Measurements from ENCODE around the gene KRTAP5-1. TPM values are rescaled to one million over a fixed set of nuclear protein-coding genes. Genes with fewer than 3 reads are reported as not detected.

KRTAP5-1 gene
- total RNA-seq, 1 donor from 2014 or later: not detected

DNA sequence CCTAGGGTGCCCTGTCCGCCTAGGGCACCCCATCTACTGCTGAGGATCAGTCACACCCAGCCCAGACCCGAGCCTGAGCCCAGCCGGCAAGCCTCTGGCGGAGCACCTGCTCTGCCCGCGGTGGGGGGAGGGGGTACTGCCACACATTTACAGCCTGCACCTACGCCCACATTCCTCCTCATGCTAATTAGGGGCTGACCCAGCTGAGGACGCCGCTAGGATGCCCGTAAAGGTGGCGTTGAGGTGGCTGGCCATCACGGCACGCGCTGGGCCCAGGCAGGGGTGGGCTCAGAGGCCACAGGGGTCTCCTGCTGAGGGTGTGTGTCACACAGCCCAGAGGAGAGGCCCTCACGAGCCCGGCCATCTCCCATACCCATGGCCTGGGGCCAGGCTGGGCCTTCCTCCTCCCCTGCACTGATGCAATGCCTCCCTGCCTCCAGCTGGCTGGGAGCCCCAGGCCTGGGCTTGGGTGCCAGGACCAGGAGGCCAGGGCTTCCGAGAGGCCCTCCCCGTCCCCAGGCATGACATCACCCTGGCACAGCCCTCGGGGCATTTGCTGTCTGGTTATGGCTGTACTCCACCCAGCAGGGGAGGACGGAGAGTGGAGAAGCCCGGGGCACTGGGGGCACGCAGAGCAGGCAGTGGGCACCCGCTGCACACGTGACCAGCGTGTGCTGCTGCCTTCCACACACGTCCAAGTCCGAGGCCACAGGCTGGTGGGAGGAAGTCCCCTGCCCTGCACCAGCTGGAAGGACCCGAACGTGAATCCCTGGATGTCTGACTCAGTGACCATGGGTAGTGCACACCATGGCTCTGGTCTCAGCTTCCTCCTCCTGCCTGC is 25.8 kb downstream of the KRTAP5-1 start:
- peaks cover 30% of the 10 kb centered on the region for H3K4me1 Mint-ChIP-seq (ENCODE audit: low read depth)
- H3K4me3 Mint-ChIP-seq (ENCODE audit: unreplicated experiment): peak overlapping the region; percentile 46
- peak overlapping the region; percentile 98 for H3K27ac Mint-ChIP-seq (ENCODE audit: unreplicated experiment)
- TF ChIP-seq, protein P1, sequence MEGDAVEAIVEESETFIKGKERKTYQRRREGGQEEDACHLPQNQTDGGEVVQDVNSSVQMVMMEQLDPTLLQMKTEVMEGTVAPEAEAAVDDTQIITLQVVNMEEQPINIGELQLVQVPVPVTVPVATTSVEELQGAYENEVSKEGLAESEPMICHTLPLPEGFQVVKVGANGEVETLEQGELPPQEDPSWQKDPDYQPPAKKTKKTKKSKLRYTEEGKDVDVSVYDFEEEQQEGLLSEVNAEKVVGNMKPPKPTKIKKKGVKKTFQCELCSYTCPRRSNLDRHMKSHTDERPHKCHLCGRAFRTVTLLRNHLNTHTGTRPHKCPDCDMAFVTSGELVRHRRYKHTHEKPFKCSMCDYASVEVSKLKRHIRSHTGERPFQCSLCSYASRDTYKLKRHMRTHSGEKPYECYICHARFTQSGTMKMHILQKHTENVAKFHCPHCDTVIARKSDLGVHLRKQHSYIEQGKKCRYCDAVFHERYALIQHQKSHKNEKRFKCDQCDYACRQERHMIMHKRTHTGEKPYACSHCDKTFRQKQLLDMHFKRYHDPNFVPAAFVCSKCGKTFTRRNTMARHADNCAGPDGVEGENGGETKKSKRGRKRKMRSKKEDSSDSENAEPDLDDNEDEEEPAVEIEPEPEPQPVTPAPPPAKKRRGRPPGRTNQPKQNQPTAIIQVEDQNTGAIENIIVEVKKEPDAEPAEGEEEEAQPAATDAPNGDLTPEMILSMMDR (IDR thresholded peaks at IDR 0.05): peak; percentile 7
- peaks cover 3% of the 10 kb centered on the region for H3K36me3 Mint-ChIP-seq (ENCODE audit: low read depth)
- H3K9me3 Mint-ChIP-seq (ENCODE audit: low read depth): no peaks in the 10 kb centered on the region
- DNase-seq (ENCODE audit: low spot score): no peak
- H3K27me3 Mint-ChIP-seq (ENCODE audit: low read depth): no peaks in the 10 kb centered on the region

DNA sequence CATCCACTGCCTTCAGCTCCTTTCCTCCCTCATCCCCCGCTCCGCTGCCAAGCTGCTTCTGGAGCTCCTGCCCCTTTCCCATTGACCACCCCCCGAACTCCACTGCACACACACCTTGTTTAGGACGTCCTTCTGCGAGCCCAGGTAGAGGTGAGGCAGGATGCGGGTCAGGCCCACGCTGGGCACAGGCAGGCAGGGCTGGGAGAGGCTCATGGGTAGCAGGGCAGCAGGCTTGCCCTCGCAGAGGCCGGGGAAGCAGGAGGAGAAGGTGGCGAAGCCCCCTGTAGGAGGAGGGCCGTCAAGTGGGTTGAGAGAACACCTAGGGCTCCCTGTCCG is 26.3 kb downstream of the KRTAP5-1 start:
- H3K4me3 Mint-ChIP-seq (ENCODE audit: unreplicated experiment): peak overlapping the region; percentile 46
- peaks cover 36% of the 10 kb centered on the region for H3K4me1 Mint-ChIP-seq (ENCODE audit: low read depth)
- H3K27ac Mint-ChIP-seq (ENCODE audit: unreplicated experiment): peak overlapping the region; percentile 98
- no peaks in the 10 kb centered on the region for H3K9me3 Mint-ChIP-seq (ENCODE audit: low read depth)
- no peak for DNase-seq (ENCODE audit: low spot score)
- H3K36me3 Mint-ChIP-seq (ENCODE audit: low read depth): peaks cover 3% of the 10 kb centered on the region
- no peaks in the 10 kb centered on the region for H3K27me3 Mint-ChIP-seq (ENCODE audit: low read depth)
- TF ChIP-seq, protein P1 (IDR thresholded peaks at IDR 0.05): no peak

DNA sequence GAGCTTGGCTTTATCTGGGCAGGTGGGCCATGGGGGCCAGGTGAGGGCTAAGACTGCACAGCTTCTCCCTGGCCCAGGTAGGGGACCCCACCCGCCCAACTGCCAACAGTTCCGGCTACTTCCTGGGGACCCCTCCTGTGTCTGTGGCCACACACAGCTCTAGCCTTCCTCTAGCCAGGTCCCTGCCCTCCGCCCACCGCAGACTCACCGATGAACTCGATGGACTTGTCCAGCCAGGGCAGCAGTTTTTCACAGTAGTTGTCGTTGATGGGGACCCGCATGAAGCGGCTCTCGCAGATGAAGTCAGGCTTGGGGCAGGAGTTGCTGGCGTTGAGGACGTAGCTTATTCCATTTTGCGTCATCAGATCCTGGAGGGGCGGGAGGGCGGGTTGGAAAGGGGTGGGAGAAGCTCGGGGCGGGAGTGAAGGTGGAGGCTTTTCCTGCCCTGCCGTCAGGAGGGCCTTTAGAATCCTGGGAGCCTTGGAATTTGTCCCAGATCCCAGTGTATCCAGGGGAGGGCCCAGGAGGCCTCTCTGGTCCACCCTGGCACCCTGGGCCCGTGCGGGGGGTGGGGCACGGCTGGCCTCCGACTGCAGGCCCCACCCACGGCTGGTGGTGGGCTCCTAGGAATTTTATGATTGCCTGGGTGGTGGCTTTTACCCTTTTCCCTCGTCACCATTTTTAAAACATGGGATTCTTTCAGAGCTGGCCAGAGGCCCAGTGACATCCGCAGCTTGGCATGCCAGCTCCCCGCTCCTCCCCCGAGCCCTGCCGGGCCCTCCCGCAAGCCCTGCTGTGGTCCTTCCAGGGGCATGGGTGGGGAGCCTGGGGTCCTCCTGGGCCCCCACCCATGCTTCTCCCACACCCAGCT is 26.9 kb downstream of the KRTAP5-1 start:
- Mint-ChIP-seq H3K27ac (ENCODE audit: unreplicated experiment) (peak overlapping the region; percentile 98), H3K9me3 (ENCODE audit: low read depth) (no peaks in the 10 kb centered on the region), H3K27me3 (ENCODE audit: low read depth) (no peaks in the 10 kb centered on the region), H3K4me1 (ENCODE audit: low read depth) (peaks cover 42% of the 10 kb centered on the region), H3K4me3 (ENCODE audit: unreplicated experiment) (peak overlapping the region; percentile 46), H3K36me3 (ENCODE audit: low read depth) (peaks cover 3% of the 10 kb centered on the region)
- no peak for DNase-seq (ENCODE audit: low spot score)
- TF ChIP-seq, protein P1 (IDR thresholded peaks at IDR 0.05): no peak

DNA sequence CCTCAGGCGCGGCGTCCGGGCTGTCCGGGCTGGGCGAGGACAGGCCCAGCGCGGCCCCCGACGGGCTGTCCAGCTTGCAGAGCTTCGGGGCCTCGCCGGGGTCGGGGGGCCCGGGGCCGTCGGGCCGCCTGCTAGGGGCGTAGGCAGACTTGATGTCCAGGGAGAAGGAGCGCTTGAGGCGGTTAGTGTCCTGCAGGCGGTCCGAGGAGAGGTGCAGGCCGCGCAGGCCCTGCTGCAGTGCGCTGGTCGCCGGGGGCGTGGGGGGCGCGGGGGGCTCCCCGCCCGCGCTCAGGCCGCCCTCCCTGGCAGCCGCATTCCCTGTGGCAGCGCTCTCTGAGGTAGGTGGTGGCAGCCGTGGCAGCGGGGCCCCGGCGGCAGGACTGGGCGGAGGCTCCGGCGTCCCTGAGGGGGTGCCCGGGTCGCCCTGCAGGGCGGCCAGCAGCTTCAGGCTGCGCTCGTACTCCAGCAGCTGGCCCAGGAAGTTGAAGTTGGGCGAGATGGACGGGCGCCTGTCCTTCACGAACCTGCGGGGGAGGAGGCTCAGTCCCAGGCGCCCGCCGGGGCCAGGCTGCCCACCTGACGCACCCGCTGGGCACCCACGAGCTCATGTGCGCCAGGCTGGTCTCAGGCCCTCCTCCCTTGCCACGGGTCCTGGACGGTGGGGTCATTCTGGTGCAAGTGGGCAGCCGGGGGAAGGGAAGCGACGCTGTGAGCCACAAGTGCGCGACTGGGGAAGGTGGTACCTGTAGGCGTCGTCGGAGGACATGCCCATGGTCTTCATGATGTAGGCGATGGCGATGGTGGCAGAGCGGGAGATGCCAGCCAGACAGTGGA is 27.8 kb downstream of the KRTAP5-1 start:
- no peaks in the 10 kb centered on the region for H3K9me3 Mint-ChIP-seq (ENCODE audit: low read depth)
- H3K36me3 Mint-ChIP-seq (ENCODE audit: low read depth): peaks cover 3% of the 10 kb centered on the region
- H3K27me3 Mint-ChIP-seq (ENCODE audit: low read depth): no peaks in the 10 kb centered on the region
- H3K4me1 Mint-ChIP-seq (ENCODE audit: low read depth): peaks cover 49% of the 10 kb centered on the region
- no peak overlapping the region for H3K4me3 Mint-ChIP-seq (ENCODE audit: unreplicated experiment)
- DNase-seq (ENCODE audit: low spot score): no peak
- TF ChIP-seq, protein P1 (IDR thresholded peaks at IDR 0.05): no peak
- H3K27ac Mint-ChIP-seq (ENCODE audit: unreplicated experiment): peak overlapping the region; percentile 98

Data from chondrocyte (in vitro differentiated cells).